GM23338 (cell line): ENCODE data around the gene CTNND2. TPM values are rescaled to one million over a fixed set of nuclear protein-coding genes. Genes with fewer than 3 reads are reported as not detected.

Source experiments
- ATAC-seq: fragments of 200-7000 bp; cut with Tn5 transposase; 3 replicates; pipeline ENCODE4 v1.9.1; 2020
- DNase-seq: peaks from one replicate; pipeline ENCODE4 v3.0.0-alpha.2; 2015; ENCODE audit warnings: low spot score
- H2AFZ ChIP-seq: fragments of 200-600 bp; sonication (generic); 2 replicates; pipeline ENCODE4 v1.8.0; 2016; ENCODE audit warnings: antibody characterized with exemption, mild to moderate bottlenecking, moderate library complexity
- H3F3A ChIP-seq: fragments of 200-600 bp; sonication (generic); replicated peaks from 2 replicates; pipeline ENCODE4 v1.8.0; 2017; ENCODE audit warnings: antibody characterized with exemption, mixed run types, low read depth
- H3K27ac ChIP-seq: fragments of 200-600 bp; sonication (generic); 2 replicates; pipeline ENCODE4 v1.6.1; 2016; ENCODE audit warnings: low read depth
- H3K27me3 ChIP-seq: fragments of 200-600 bp; sonication (generic); 2 replicates; pipeline ENCODE4 v1.8.0; 2016; ENCODE audit warnings: mild to moderate bottlenecking, mixed run types, moderate library complexity; ENCODE audit not compliant: insufficient read depth
- H3K36me3 ChIP-seq: fragments of 200-600 bp; sonication (generic); 2 replicates; pipeline ENCODE4 v1.8.0; 2016; ENCODE audit warnings: mild to moderate bottlenecking; ENCODE audit not compliant: insufficient read depth
- H3K4me1 ChIP-seq: fragments of 200-600 bp; sonication (generic); 2 replicates; pipeline ENCODE4 v1.8.0; 2016; ENCODE audit warnings: mild to moderate bottlenecking, moderate library complexity; ENCODE audit not compliant: insufficient read depth
- H3K4me2 ChIP-seq: fragments of 200-600 bp; sonication (generic); 2 replicates; pipeline ENCODE4 v1.7.1; 2017; ENCODE audit warnings: mixed run types
- H3K4me3 ChIP-seq: fragments of 200-600 bp; sonication (generic); 2 replicates; pipeline ENCODE4 v1.6.1; 2016; ENCODE audit warnings: mixed run types
- H3K79me2 ChIP-seq: fragments of 200-600 bp; sonication (generic); replicated peaks from 2 replicates; pipeline ENCODE4 v1.8.0; 2017; ENCODE audit warnings: mild to moderate bottlenecking; ENCODE audit not compliant: insufficient read depth
- H3K9me2 ChIP-seq: fragments of 200-600 bp; sonication (generic); 2 replicates; pipeline ENCODE4 v1.8.0; 2017; ENCODE audit not compliant: insufficient read depth
- H4K20me1 ChIP-seq: fragments of 200-600 bp; sonication (generic); replicated peaks from 2 replicates; pipeline ENCODE4 v1.8.0; 2017; ENCODE audit warnings: mild to moderate bottlenecking; ENCODE audit not compliant: insufficient read depth
- H3K27ac Mint-ChIP-seq: 2 replicates; pipeline ENCODE4 v1.8.0; 2020; ENCODE audit warnings: inconsistent platforms, mild to moderate bottlenecking, moderate library complexity, mixed read lengths
- H3K27me3 Mint-ChIP-seq: 3 replicates; pipeline ENCODE4 v1.8.0; 2022; ENCODE audit warnings: low read depth, mild to moderate bottlenecking, moderate library complexity, mixed read lengths, inconsistent platforms; ENCODE audit not compliant: insufficient read depth, poor library complexity
- H3K36me3 Mint-ChIP-seq: 3 replicates; pipeline ENCODE4 v1.8.0; 2021; ENCODE audit warnings: low read depth, mild to moderate bottlenecking, inconsistent platforms, moderate library complexity, mixed read lengths
- H3K4me1 Mint-ChIP-seq: 3 replicates; pipeline ENCODE4 v1.8.0; 2020; ENCODE audit warnings: mild to moderate bottlenecking, inconsistent platforms, mixed read lengths
- H3K4me3 Mint-ChIP-seq: 3 replicates; pipeline ENCODE4 v1.8.0; 2021; ENCODE audit warnings: moderate library complexity, mild to moderate bottlenecking, inconsistent platforms, mixed read lengths
- H3K9me3 Mint-ChIP-seq: 3 replicates; pipeline ENCODE4 v1.8.0; 2020; ENCODE audit warnings: moderate library complexity, mild to moderate bottlenecking, inconsistent platforms, mixed read lengths
- CREB1 ChIP-seq: fragments of 250-450 bp; sonication (Bioruptor Pico); IDR thresholded peaks from 2 replicates; pipeline ENCODE4 v1.5.0; 2020; ENCODE audit warnings: low read depth, mild to moderate bottlenecking, moderate library complexity
- CTCF ChIP-seq, 2 experiments: fragments of 200-600 bp in 1 of 2; sonication (generic) in 1 of 2; conservative IDR thresholded peaks; 2 replicates each; pipeline versions ENCODE4 v1.5.1 to v1.6.1; 2016 to 2017; ENCODE audit warnings: antibody characterized with exemption in 2 of 2, low read depth in 2 of 2, mild to moderate bottlenecking in 2 of 2, moderate library complexity in 1 of 2
- ETS1 ChIP-seq: IDR thresholded peaks from 2 replicates; pipeline ENCODE4 v1.6.1; 2016; ENCODE audit warnings: antibody characterized with exemption
- EZH2 ChIP-seq: fragments of 200-600 bp; sonication (generic); IDR thresholded peaks from one replicate; pipeline ENCODE4 v1.8.0; 2017; ENCODE audit warnings: antibody characterized with exemption, mild to moderate bottlenecking, low read depth; ENCODE audit not compliant: unreplicated experiment
- EZH2phosphoT487 ChIP-seq: fragments of 200-600 bp; sonication (generic); IDR thresholded peaks from one replicate; pipeline ENCODE4 v1.8.1; 2018; ENCODE audit warnings: antibody characterized with exemption; ENCODE audit not compliant: unreplicated experiment
- JUNB ChIP-seq: IDR thresholded peaks from one replicate; pipeline ENCODE4 v1.6.1; 2016; ENCODE audit warnings: antibody characterized with exemption; ENCODE audit not compliant: unreplicated experiment
- NANOG ChIP-seq: IDR thresholded peaks from 2 replicates; pipeline ENCODE4 v1.6.1; 2016; ENCODE audit warnings: antibody characterized with exemption, borderline replicate concordance
- POLR2AphosphoS5 ChIP-seq: IDR thresholded peaks from 2 replicates; pipeline ENCODE4 v1.6.1; 2016; ENCODE audit warnings: antibody characterized with exemption, low read depth
- REST ChIP-seq: IDR thresholded peaks from one replicate; pipeline ENCODE4 v1.6.1; 2018; ENCODE audit warnings: antibody characterized with exemption; ENCODE audit not compliant: unreplicated experiment
- STAT1 ChIP-seq: IDR thresholded peaks from one replicate; pipeline ENCODE4 v1.6.1; 2016; ENCODE audit warnings: antibody characterized with exemption; ENCODE audit not compliant: unreplicated experiment
- ZNF114 ChIP-seq: fragments of 250-450 bp; sonication (Bioruptor Pico); IDR thresholded peaks from 2 replicates; pipeline ENCODE4 v1.5.0; 2020; ENCODE audit warnings: mild to moderate bottlenecking, moderate library complexity
- ZNF331 ChIP-seq: fragments of 250-450 bp; sonication (Bioruptor Pico); IDR thresholded peaks from 2 replicates; pipeline ENCODE4 v1.5.0; 2020; ENCODE audit warnings: low read depth, mild to moderate bottlenecking, moderate library complexity
- ZNF462 ChIP-seq: fragments of 250-450 bp; sonication (Bioruptor Pico); IDR thresholded peaks from 2 replicates; pipeline ENCODE4 v1.5.0; 2020; ENCODE audit warnings: mild to moderate bottlenecking, moderate library complexity
- polyA plus RNA-seq: library from polyadenylated mRNA; unstranded; fragments of >200 nt; fragmentation: Nextera tagmentation; extraction: Ambion mirVana; gene quantifications from 2 replicates; pipeline ENCODE4 v1.2.1, GENCODE V29; 2016
- total RNA-seq: library from RNA; depleted of rRNA; stranded (reverse); fragments of >200 nt; shearing (Covaris generic); gene quantifications from 2 replicates; pipeline ENCODE4 v1.2.3, GENCODE V29; 2014

Gene CTNND2
- total and polyA plus RNA-seq, 2 experiments from 2014 or later: 5.1 to 7.0 TPM

- no peak overlapping the region for H3K4me2 ChIP-seq
- H3K27me3 Mint-ChIP-seq: no peaks in the 10 kb centered on the region
- 0 out of 2 replicates have a peak, but pooled peaks cover 4% of the 10 kb centered on the region for H3K9me2 ChIP-seq
- H2AFZ ChIP-seq: no peak overlapping the region
- H3K4me3 Mint-ChIP-seq: no peak overlapping the region
- no peaks in the 10 kb centered on the region for H3K36me3 Mint-ChIP-seq
- H3K27ac ChIP-seq: no peak overlapping the region
- H3K4me3 ChIP-seq: no peak overlapping the region
- H3K27me3 ChIP-seq: no peaks in the 10 kb centered on the region
- H3K4me1 Mint-ChIP-seq: peaks cover 8% of the 10 kb centered on the region; the same call in 2 of the 3 replicates
- DNase-seq: no peak
- H3F3A ChIP-seq: no peaks in the 10 kb centered on the region
- ATAC-seq: no peak
- no peak for TF ChIP-seq ZNF114
- TF ChIP-seq EZH2: no peak
- TF ChIP-seq ETS1: no peak
- no peak for TF ChIP-seq EZH2phosphoT487
- TF ChIP-seq ZNF331 (CRISPR knock-in tag): no peak
- no peak for TF ChIP-seq NANOG
- no peak for TF ChIP-seq REST
- no peak for TF ChIP-seq CREB1 (CRISPR knock-in tag)
- no peak for TF ChIP-seq ZNF462 (CRISPR knock-in tag)
- TF ChIP-seq POLR2AphosphoS5: no peak
- TF ChIP-seq JUNB: no peak
- TF ChIP-seq STAT1: no peak
- no peak for TF ChIP-seq CTCF (conservative IDR thresholded peaks at IDR 0.05; ENCODE audit: low read depth in 2 of 2)
- no peaks in the 10 kb centered on the region for H4K20me1 ChIP-seq
- no peaks in the 10 kb centered on the region for H3K4me1 ChIP-seq
- H3K9me3 Mint-ChIP-seq: no peaks in the 10 kb centered on the region
- H3K36me3 ChIP-seq: no peaks in the 10 kb centered on the region
- no peaks in the 10 kb centered on the region for H3K79me2 ChIP-seq
- H3K27ac Mint-ChIP-seq: no peak overlapping the region
These were observed 731.8 kb downstream of the CTNND2 start for GRCh38 chr5:11172484-11172883.
